Subcutaneous abdominal adipose tissue (tissue), 5 donors: Measurements from ENCODE around the gene HSPB6.
"Not testable (repeated sequence)": the region's sequence is repeated elsewhere in the genome, so short reads cannot be mapped to it uniquely, and the experiment has no call there.

Experiments
- H3K27ac ChIP-seq: one replicate; pipeline ENCODE4 v1.7.0; 2013; ENCODE audit warnings: low read depth, mild to moderate bottlenecking, inconsistent platforms, low read length, moderate library complexity
- H3K27me3 ChIP-seq, 5 donors: one replicate each; pipeline ENCODE4 v1.7.0; 2013; ENCODE audit warnings: low read length in 5 of 5, inconsistent platforms in 1 of 5; ENCODE audit not compliant: control insufficient read depth in 5 of 5, insufficient read depth in 4 of 5
- H3K36me3 ChIP-seq, 5 donors: one replicate each; pipeline ENCODE4 v1.7.0; 2013; ENCODE audit warnings: low read length in 5 of 5; ENCODE audit not compliant: control insufficient read depth in 5 of 5, insufficient read depth in 5 of 5
- H3K4me1 ChIP-seq, 5 donors: one replicate each; pipeline ENCODE4 v1.7.0; 2013; ENCODE audit warnings: low read length in 5 of 5, mild to moderate bottlenecking in 3 of 5, moderate library complexity in 1 of 5; ENCODE audit not compliant: control insufficient read depth in 5 of 5, insufficient read depth in 5 of 5
- H3K4me3 ChIP-seq, 5 donors: one replicate each; pipeline ENCODE4 v1.7.0; 2013; ENCODE audit warnings: low read length in 5 of 5, low read depth in 1 of 5
- H3K9ac ChIP-seq, 5 donors: one replicate each; pipeline ENCODE4 v1.7.0; 2013; ENCODE audit warnings: low read length in 5 of 5, mild to moderate bottlenecking in 4 of 5, moderate library complexity in 3 of 5
- H3K9me3 ChIP-seq, 5 donors: one replicate each; pipeline ENCODE4 v1.7.0; 2013; ENCODE audit warnings: low read length in 5 of 5; ENCODE audit not compliant: control insufficient read depth in 5 of 5
- donor health status: healthy.
- donor health status: healthy.
- donor health status: healthy.
- donor health status: healthy.
- donor health status: healthy.

The HSPB6 gene

DNA sequence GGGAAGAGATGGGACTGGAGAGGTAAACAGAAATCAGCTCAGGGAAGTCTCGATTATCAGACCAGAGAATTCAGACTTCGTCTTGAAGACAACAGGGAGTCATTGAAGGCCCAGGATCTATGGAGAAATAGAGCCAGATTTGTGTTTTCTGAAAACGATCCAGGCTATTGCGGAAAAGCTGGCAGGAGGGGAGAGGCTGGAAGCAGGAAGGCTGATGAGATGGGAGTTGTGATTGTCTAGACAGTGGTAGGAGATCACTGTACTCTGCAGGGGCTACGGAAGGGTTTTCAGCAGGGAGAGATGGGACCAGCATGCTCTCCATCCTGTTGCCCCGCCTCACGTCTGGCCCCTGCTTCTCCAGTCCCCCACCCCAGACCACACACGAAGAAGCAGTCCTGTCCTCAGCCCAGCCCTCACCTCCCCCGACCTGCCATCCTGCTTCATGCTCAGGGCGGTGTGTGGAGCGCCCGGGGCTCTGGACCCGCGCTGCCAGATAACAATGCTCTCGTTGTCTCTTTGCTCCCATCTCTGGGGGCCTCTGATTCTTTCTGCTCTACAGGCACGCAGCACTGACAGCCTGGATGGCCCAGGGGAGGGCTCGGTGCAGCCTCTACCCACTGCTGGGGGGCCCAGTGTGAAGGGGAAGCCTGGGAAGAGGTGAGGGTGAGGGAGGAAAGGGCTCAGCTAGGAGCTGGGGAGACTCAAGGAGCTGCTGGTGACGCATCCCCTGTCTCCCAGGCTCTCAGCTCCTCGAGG, 20.4 kb upstream of the HSPB6 start:
- Histone ChIP-seq H3K36me3 (peaks cover 0 to 35% (median 14%) of the 10 kb centered on the region in 5 donors), H3K9me3 (no peaks in the 10 kb centered on the region), H3K4me1 (peaks cover 5 to 18% (median 10%) of the 10 kb centered on the region in 5 donors), H3K9ac (no peak overlapping the region), H3K4me3 (no peak overlapping the region), H3K27me3 (no peaks in the 10 kb centered on the region), H3K27ac (no peak overlapping the region)

DNA sequence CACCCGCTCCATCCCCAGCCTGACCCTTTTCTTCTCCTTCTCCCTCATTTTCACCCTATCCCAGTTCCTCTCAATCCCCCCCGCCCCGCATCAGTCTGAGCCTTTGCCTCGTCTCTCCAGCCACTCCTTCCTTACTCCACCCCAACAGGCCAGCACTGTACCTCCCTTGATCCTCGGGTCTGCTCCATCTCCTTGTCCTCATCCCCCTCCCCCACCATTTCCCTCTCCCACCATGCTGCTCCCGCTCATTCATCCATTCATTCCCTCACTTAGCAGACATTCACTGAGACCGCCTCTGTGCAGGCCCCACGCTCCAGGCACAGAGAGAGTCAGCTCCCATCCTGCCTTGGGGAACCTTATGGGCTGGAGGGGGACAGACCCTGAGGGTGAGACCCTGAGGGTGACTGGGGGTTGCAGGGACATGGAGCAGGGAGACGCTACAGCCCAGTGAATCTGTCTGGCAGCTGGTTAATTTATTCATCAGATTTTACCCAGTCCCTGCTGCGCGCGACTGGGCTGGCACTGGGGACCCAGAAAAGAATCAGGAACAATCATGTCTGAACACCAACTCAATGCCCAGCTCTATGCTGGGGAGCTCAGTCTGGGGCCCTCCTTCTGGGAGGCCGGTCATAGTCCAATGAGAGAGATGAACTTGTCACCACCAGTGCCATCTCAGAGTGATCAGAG, 19.4 kb upstream of the HSPB6 start:
- H3K36me3 ChIP-seq = peaks cover 0 to 25% (median 9%) of the 10 kb centered on the region in 5 donors
- H3K4me1 ChIP-seq = peaks cover 5 to 18% (median 10%) of the 10 kb centered on the region in 5 donors
- no peaks in the 10 kb centered on the region for H3K27me3 ChIP-seq
- H3K9me3 ChIP-seq = no peaks in the 10 kb centered on the region
- no peak overlapping the region for H3K27ac ChIP-seq
- peak overlapping the region in 4 of 5 donors; percentile 25 to 77 (median 68) for H3K4me3 ChIP-seq
- peak overlapping the region in 1 of 5 donors; percentile 52 for H3K9ac ChIP-seq

DNA sequence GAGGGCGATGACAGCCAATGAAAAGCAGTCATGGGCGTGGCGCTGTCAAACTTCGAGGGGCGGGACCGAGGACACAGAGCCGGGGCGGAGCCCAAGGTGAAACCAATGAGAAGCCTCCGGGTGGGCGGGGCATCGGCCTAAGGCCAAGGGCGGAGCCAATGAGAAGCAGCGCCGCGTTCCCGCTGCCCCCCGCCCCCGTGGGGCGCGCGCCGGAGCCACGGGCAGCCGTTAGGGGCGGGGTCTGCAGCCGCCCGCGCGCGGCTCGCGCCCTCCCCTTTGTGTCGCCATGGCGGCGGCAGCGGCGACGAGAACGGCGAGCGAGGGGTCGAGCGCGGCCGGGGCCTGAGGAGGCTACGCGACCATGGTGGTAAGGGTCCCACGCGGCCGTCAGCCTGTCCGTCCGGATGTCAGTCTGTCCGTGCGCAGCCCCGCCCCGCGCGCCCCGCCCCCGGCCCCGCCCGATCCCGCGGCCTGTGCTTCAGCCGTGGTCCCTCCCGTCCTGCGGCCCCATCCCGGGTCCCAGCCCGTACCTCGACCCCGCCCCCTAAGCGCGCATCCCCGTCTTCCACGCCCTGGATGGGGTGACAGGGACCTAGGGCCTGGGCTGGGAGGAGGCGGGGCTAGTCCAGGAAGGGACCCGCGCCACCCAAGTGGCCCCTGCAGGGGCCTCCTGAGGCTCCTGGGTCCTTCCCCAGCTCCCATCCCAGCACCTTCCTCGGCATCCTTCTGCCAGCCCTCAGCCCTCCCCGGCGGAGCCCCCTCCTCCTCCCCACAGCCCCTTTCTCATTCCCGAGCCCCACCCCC, 18.7 kb upstream of the HSPB6 start, which contains the start of gene ARHGAP33:
ARHGAP33 (plus strand) TSS at position 267 of the 804 bp plus-strand sequence; CDS start at position 362, 95 bp downstream.
- peak within 1 kb of the TSS in 3 of 5 donors; percentile 34 to 52 (median 39) for H3K9ac ChIP-seq
- H3K4me3 ChIP-seq = peak within 1 kb of the TSS; percentile 67 to 77 (median 72)
- peaks cover 0 to 19% (median 6%) of the 10 kb centered on the region in 5 donors for H3K36me3 ChIP-seq
- no peak within 1 kb of the TSS for H3K27ac ChIP-seq
- no peaks in the 10 kb centered on the region for H3K9me3 ChIP-seq
- peaks cover 5 to 18% (median 10%) of the 10 kb centered on the region in 5 donors for H3K4me1 ChIP-seq
- H3K27me3 ChIP-seq = no peaks in the 10 kb centered on the region

DNA sequence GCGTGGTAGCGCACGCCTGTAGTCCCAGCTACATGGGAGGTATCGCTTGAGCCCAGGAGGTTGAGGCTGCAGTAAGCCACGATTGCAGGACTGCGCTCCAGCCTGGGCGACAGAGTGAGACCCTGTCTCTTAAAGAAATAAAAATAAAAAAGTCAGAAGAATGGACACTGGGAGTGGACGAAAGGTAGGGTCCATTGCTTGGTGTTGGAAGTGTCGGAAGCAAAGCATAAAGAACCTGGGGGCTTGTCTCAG, 18.1 kb upstream of the HSPB6 start:
- H3K36me3 ChIP-seq = peaks cover 0 to 15% (median 2%) of the 10 kb centered on the region in 5 donors
- no peaks in the 10 kb centered on the region for H3K9me3 ChIP-seq
- H3K27me3 ChIP-seq = no peaks in the 10 kb centered on the region
- H3K27ac ChIP-seq = no peak overlapping the region
- peaks cover 5 to 18% (median 10%) of the 10 kb centered on the region in 5 donors for H3K4me1 ChIP-seq
- H3K9ac ChIP-seq = peak overlapping the region in 1 of 5 donors; percentile 34
- H3K4me3 ChIP-seq = peak overlapping the region; percentile 64 to 77 (median 69)

DNA sequence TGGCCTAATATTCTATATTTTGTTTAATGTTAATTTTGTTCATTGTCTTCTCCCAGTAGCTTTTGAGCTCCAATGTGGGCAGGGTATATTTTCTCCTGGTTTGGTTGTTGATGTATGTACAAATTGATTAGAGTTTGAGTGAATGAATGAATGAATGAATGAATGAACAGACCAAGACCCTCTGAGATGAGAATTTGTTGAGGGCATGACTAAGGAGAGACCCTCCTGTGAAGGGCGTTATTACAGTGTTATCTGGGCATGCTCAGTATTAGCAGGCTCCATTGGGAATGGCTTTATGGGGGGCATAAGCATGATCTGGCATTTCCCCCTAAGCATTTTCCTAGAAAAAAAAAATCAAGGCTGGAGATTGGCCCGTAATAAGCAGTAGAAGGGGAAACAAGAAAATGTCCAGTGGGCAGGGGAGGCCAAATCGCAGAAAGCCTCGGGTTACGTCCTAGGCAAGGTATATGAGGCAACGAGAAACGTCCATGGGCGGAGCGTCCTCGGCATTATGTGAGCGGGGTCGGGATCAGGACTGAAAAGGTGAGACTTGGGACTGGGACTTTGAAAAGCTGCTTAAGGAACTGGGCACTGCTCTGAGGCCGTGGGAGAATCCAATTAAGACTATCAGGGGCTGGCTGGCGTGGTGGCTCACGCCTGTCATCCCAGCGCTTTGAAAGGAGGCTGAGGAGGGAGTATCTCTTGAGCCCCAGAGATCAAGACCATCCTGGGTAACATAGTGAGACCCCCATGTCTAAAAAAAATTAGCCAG, 17.6 kb upstream of the HSPB6 start:
- H3K9ac ChIP-seq = peak overlapping the region in 1 of 5 donors; percentile 34
- no peaks in the 10 kb centered on the region for H3K27me3 ChIP-seq
- no peak overlapping the region for H3K27ac ChIP-seq
- peaks cover 5 to 18% (median 10%) of the 10 kb centered on the region in 5 donors for H3K4me1 ChIP-seq
- peaks cover 0 to 12% (median 2%) of the 10 kb centered on the region in 5 donors for H3K36me3 ChIP-seq
- H3K9me3 ChIP-seq = no peaks in the 10 kb centered on the region
- H3K4me3 ChIP-seq = peak overlapping the region; percentile 64 to 77 (median 69)

DNA sequence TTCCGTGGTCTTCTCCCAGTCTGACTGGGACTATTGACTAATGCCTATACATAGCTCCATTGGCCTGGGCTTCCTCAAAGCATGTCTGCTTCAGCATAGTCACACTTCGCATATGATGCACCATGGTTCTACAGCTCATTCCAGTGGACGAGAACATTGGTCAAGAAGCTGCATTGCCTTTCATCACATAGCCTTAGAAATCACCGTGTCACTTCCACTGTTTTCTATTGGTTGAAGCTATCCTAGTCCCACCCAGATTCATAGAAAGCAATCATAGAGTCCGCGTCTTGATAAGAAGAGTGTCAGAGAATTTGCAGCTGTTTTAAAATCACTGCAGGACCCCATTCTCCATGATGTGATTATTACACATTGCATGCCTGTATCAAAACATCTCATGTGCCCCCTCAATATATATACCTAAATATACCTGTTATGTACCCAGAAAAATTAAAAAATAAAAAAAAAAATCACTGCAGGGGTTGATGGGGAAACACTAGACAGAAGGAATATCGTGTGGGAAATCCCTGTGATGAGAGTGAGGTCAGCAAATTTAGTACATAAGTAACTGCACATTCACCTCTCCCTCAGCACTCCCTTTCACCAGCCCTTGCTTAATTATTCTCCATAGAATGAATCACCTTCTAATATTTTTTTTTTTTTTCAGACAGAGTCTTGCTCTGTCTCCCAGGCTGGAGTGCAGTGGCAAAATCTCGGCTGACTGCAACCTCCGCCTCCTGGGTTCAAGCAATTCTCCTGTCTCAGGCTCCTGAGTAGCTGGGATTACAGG, 16.4 kb upstream of the HSPB6 start:
- H3K4me3 ChIP-seq = no peak overlapping the region
- peaks cover 0 to 10% (median 3%) of the 10 kb centered on the region in 5 donors for H3K36me3 ChIP-seq
- no peak overlapping the region for H3K27ac ChIP-seq
- peaks cover 5 to 18% (median 10%) of the 10 kb centered on the region in 5 donors for H3K4me1 ChIP-seq
- H3K9ac ChIP-seq = no peak overlapping the region
- H3K27me3 ChIP-seq = no peaks in the 10 kb centered on the region
- H3K9me3 ChIP-seq = no peaks in the 10 kb centered on the region

DNA sequence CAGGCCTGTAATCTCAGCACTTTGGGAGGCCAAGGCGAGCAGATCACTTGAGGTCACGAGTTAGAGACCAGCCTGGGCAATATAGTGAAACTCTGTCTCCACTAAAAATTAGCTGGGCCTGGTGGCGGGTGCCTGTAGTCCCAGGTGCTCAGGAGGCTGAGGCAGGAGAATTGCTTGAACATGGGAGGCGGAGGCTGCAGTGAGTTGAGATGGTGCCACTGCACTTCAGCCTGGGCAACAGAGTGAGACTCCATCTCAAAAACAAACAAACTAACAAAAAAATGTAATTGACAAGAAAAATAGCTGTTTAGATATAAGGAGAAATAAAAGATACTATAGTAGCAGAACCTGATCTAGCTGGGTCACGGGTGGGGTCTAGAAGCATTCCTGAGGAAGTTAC, 15.5 kb upstream of the HSPB6 start:
- not testable (repeated sequence) for H3K9me3 ChIP-seq, H3K9ac ChIP-seq, H3K4me3 ChIP-seq, H3K27me3 ChIP-seq, H3K27ac ChIP-seq
- H3K4me1 ChIP-seq = peaks cover 5 to 18% (median 10%) of the 10 kb centered on the region in 5 donors
- H3K36me3 ChIP-seq = peaks cover 0 to 12% (median 3%) of the 10 kb centered on the region in 5 donors

DNA sequence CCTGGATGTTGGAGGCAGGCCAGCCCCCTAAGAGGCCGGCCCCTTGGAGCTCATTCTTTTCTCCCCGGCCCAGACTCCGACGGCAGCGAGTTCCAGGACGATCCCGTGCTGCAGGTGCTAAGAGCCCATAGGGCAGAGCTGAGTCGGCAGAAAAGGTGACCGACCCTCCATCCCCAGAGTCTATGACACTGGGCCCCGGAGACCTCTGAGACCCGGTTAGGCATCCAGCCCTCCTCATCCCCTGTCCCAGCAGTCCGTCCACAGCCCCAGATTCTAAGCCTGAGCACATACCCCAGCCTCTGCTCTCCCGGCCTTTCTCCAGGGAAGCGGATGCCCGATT, 11.2 kb upstream of the HSPB6 start:
- Histone ChIP-seq H3K27ac (no peak overlapping the region), H3K4me3 (no peak overlapping the region), H3K9ac (no peak overlapping the region), H3K36me3 (peaks cover 0 to 34% (median 17%) of the 10 kb centered on the region in 5 donors), H3K9me3 (no peaks in the 10 kb centered on the region), H3K27me3 (no peaks in the 10 kb centered on the region), H3K4me1 (no peaks in the 10 kb centered on the region)
